Endometrial microvascular endothelial cells (primary cell): ENCODE measurements around the gene ZBBX. TPM values are rescaled to one million over a fixed set of nuclear protein-coding genes. Genes with fewer than 3 reads are reported as not detected.
"Not testable (repeated sequence)": the region's sequence is repeated elsewhere in the genome, so short reads cannot be mapped to it uniquely, and the experiment has no call there.

Experiments used
- in situ Hi-C: cut with HindIII; loops from 2 replicates; pipeline ENCODE4 v1.10.0; 2017; ENCODE audit warnings: low sequenced_read_pairs, low pct_unique_long_range_greater_than_20kb; ENCODE audit errors: inconsistent ontology term
- total RNA-seq: library from RNA; depleted of rRNA; stranded (reverse); fragments of >200 nt; gene quantifications from one replicate; pipeline ENCODE4 v1.2.3, GENCODE V29; 2015; ENCODE audit errors: inconsistent ontology term

The ZBBX gene, protein sequence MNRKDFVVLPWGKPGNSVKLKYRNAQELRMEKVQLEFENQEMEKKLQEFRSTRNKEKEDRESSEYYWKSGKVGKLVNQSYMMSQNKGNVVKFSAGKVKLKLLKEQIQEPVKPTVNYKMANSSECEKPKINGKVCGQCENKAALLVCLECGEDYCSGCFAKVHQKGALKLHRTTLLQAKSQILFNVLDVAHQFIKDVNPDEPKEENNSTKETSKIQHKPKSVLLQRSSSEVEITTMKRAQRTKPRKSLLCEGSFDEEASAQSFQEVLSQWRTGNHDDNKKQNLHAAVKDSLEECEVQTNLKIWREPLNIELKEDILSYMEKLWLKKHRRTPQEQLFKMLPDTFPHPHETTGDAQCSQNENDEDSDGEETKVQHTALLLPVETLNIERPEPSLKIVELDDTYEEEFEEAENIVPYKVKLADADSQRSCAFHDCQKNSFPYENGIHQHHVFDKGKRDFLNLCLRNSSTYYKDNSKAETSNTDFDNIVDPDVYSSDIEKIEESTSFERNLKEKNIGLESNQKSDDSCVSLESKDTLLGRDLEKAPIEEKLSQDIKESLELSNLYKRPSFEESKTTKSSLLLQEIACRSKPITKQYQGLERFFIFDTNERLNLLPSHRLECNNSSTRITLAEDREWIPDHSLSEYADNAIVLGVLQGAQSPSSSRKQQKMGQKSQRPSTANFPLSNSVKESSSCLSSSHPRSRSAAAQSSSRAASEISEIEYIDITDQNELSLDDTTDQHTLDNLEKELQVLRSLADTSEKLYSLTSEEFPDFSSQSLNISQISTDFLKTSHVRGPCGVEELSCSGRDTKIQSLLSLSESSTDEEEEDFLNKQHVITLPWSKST
- not detected for total RNA-seq

DNA sequence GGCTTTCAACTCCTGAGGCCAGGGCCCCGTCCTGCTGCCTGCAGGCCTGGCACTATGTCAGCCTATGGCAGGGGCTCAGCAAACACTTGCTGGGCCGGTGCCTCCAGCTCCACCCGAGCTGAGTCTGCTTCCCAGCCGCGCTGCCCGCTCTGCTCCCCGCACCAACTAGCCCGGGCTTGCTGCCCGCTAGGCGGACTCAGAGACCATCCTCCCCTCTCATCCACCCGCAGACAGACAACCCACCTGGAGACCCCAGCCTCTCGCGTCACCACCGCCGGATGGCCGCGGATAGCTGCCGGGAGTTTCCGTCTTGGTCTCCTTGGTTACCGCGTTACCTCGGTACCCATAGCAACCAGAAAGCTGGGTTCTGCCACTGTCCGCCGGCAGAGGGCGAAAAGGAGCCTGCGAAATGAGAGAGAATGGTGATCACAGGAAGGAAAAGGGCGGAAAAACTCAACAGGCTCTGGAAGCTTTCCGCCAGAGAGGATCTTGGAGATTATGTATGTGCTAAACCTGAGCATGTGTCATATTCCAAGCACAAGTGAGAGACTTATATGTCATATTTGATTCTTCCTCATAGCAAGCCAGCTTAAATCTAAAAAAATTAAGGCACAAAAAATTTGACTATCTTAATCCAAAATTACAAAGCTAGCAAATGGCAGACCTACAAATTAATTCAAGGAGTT, at the start of gene ZBBX:
ZBBX (minus strand) TSS at position 294 of the 686 bp plus-strand sequence. CDS start 7,396 bp downstream, outside the sequence.
- in situ Hi-C loops: no loop called here

DNA sequence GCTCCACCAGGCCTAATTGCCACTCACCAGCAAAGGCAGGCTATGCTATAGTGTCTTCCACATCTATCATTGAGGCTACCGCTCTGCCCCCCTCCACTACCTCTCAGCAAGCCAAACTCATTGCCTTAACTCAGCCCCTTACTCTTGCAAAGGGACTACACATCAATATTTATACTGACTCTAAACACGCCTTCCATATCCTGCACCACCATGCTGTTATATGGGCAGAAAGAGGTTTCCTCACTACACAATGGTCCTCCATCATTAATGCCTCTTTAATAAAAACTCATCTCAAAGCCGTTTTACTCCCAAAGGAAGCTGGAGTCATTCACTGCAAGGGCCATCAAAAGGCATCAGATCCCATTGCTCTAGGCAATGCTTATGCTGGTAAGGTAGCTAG, 46.9 kb upstream of the ZBBX start:
- in situ Hi-C loops: not testable (repeated sequence)

DNA sequence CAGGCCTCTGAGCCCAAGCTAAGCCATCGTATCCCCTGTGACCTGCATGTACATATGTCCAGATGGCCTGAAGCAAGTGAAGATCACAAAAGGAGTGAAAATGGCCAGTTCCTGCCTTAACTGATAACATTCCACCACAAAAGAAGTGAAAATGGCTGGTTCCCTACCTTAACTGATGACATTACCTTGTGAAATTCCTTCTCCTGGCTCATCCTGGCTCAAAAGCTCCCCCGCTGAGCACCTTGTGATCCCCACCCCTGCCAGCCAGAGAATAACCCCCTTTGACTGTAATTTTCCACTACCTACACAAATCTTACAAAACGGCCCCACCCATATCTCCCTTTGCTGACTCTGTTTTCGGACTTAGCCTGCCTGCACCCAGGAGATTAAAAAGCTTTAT, 42.3 kb upstream of the ZBBX start:
- in situ Hi-C loops: not testable (repeated sequence)

DNA sequence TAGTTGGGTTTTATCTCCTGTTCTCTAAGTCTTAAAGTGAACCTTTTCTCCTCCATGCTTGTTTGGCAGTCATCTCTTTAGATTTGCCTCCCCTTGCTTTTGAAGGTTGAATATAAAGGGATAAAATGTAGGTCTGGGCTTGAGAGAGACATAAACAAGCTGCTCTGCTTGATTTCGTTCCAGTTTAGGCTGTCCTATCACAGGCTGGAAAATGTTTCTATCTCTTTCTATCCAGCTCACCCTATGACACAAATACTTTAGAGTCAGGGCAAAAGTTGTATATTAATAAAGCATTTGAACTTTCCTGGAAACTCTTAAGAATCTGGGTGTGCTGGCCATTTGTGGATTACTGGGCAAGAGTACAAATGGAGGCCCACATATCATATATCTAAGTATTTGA, 29.5 kb upstream of the ZBBX start:
- in situ Hi-C loops: no loop called here

DNA sequence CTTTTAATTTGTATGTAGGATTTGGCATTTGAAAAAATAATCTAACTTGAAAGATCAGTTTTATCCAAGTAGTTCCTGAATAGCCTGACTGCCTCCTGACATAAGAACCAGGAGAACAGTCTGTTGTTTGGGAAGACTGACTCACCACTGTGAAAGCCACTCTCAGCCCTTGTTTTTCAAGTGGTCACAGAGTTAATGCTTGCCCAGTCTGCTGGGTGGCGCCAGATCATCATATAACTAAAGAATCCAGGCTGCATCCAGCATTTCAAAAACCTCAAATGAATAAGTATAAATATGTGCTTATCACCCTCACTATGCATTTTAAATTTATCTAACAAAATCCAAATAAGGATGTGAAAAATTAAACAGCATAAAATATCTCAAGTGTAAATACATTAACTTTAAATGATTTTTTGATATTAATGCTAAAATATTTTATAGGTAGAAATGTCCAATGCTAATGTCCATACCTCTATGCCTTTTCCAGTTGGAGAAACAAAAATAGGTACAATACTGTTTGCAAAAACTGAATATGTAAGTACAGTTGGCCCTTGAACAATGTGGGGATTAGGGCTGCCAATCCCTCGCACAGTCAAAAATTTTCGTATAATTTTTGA, 26.9 kb upstream of the ZBBX start:
- in situ Hi-C loops: no loop called here

DNA sequence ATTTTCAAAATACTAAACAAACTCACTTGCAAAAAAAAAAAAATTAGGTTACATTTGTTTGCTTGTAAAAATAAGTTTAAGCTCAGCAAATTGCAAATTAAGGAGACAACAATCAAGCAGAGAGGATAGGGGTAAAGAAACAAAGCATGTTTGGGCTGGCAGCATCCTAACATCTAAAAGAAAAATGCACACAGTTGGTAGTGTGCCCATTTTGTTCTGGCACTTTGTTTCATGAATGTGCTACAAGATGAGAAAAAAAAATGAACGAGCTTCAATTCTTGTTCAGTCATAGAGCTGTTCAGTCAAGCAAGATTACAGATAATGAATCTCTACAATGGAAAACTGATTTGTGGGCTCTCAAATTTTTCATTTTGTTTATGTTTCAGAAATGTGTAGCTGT, 17.7 kb upstream of the ZBBX start:
- in situ Hi-C loops: no loop called here

DNA sequence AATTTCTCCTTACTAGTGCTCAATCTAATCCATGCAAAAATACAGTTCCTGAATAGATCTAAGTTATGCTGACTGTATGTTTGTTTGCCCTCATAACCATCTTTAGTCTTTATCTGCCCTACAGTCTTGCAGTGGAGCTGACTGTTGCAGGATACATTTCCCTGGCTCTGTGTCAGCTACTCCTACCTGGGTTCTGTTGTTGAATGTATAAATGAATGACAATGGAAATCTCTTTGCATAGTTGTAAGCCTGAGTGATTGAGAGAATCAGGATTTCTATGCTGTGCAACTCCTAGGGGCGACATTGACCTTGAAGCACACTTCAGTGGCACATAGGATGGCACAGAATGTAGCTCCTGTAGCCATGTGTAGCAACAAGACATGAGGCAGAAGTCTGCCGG, 16.0 kb upstream of the ZBBX start:
- in situ Hi-C loops: no loop called here

DNA sequence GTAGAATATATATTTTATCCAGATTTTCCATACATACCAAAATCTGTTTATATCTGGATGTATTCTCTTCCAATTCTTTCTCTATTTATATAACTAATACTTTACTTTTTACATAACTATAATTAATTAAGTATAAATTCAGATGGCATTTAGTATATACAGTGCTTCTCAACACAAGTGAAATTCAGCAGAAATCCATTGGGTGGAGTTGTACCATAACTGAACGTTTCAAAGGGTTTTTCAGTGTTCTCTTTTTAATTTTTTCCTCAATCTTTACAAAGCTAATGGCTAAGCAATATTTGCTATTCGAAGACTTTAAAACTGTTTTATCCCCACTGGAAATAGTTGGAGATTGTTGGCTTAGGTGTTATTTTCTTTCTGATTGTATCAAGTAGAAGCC, 13.9 kb upstream of the ZBBX start:
- in situ Hi-C loops: no loop called here

DNA sequence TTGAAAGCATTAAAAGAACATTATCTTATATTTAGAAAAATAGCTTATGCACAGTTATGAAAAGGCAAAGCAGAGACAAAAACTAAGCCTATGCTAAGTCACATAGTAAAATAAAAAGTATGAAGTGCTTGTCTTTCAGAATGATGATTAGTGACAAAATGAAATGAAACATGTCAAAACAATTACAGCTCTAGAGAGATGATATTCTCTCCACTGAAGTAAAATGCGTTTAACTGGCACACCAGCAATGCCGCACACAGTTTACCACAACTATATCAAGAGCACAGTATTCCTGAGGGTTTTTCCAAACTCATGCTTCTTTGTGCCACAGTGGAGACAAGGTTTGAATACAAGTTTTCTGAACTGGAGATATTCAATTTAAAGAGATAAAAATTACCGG, 2.1 kb upstream of the ZBBX start:
- in situ Hi-C loops: no loop called here

DNA sequence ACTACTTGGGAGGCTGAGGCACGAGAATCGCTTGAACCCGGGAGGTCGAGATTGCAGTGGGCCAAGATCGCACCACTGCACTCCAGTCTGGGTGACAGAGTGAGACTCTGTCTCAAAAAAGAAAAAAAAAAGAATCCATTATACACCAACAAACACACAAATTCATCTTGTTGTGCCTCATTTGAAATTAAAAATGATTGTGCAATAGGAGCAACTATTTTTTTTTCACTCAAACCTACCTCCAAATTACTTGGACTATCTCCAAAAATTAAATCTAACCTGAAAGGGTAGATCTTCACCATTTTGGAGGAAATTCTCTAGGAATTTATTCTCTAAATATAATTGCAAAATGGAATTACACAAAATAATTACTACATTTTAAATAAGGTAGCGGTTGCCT, 4.6 kb downstream of the ZBBX start:
- in situ Hi-C loops: no loop called here

DNA sequence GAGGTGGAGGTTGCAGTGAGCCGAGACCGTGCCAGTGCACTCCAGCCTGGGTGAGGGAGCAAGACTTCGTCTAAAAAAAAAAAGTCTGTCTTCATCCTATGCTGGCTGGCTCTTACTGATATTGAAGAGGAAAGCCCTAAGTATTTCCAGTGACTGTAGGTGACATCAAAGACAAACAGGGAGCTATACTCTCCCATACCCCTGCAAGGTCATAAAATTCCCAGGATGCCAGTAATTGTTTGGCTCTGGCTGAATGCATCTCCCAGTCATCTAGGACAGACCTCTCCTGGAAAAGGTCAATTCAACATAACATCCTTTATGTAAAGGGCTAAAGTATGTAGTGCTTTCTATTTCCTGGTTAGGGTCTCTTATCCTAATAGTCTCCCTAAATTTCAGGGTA, 8.0 kb downstream of the ZBBX start:
- in situ Hi-C loops: no loop called here

DNA sequence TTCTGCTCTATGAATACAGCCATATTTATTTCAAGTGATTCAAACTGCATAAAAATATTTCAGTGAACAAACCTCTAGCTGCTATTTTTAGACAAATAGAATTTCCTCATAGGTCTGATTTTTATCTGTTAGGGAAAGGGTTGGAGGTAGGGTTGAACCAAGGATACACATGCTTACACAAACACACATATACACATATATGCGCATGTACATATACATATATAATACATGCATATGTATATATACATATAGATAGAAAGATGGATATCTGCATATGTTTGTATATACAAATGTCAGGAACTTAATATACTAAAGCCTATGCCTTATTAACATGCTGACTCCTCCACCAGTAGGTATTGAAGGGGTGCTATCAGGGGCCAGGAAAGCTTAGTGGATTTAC, 18.1 kb downstream of the ZBBX start:
- in situ Hi-C loops: no loop called here

DNA sequence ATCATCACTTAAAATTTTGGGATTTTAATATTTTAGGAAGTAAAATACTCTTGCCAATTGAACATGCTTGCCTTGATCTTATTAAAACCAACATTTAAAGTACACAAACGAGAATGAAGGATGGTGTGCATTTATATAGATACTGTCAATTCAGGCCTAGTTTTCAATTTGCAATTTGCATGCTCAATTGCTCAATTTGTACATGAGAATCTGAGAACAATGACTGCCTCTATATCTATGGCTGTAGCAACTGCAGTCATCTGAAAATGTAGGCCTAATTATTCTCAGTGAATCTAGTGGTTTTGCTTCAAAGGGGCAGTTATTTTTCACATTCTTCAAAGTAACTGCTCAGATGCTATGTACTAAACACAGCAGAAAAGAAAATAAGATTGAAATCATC, 18.8 kb downstream of the ZBBX start:
- in situ Hi-C loops: no loop called here

DNA sequence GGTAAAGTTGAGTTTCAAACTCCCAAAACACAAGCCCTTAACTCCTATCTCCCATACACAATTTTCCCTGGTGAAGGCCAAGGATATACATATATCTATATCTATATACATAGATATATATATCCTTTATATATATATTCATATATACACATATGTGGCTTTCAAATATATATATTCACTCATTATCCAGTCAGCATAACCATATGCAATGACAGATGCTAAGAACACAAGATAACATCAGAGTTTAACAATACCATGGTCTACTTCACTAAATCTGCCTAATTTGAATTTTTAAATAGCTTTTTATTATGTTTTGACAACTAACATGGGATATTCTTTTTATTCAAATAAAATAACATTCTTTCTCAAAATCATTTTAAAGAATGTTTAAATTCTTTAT, 24.7 kb downstream of the ZBBX start:
- in situ Hi-C loops: no loop called here

DNA sequence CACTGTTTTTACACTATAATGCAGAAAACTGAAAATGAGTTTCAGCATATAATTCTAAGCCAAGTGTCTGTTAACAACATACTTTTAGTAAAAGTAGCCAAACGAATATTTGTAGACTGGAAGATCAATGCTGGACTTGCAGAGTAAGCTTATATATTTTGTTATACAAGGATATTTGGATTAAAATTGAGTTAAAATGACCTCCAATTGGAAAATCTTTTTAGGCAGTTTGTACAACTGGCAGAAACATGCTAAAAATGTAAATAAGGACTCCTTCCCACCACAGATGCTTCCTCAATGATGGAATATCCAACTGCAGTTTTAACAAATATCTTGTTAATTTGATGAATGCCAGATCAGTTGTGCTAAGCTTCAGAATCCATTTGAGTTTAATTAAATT, 25.3 kb downstream of the ZBBX start:
- in situ Hi-C loops: no loop called here

DNA sequence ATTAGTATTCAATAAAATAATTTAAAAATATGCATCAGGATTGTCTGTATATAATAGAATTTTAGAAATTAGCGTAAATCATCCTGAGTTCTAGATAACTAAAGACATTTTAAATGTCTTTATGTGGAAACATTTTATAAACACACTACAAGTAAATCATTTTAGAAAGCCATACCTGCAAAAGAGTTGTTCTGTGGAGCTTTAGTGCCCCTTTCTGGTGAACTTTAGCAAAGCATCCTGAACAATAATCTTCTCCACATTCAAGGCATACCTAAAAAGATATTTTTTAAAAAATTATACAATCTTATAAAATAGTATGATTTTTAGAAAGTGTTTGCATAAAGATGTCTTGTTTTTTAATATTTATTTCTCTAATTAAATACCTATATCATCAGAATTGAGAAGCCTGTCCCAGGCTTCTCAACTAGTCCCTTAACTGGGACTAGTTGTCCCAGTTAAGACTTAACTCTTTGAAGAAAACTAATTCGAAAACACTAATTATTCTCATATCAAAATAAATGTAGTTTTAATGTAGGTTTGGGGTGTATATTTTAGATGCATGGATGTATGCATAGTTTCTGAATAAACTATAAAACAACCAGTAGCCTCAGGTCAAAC, 29.7 kb downstream of the ZBBX start:
- in situ Hi-C loops: no loop called here

DNA sequence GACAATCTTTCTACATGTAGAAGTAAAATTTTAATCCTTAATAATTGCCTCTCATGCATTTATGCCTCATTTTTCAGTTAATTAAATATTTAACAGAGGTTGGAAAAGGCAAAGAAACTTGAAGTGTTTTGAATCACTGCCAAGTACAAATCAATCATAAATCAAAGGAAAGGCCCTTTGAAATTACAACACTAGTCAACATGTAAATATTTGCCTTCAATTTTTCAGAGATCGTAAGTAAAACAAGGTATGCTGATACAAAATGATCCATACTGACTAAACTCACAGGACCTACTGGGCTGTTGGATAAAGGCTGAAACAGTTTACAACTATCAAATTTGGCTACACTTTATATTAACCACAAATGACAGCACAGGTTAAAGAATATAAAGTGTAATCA, 33.9 kb downstream of the ZBBX start:
- in situ Hi-C loops: no loop called here

DNA sequence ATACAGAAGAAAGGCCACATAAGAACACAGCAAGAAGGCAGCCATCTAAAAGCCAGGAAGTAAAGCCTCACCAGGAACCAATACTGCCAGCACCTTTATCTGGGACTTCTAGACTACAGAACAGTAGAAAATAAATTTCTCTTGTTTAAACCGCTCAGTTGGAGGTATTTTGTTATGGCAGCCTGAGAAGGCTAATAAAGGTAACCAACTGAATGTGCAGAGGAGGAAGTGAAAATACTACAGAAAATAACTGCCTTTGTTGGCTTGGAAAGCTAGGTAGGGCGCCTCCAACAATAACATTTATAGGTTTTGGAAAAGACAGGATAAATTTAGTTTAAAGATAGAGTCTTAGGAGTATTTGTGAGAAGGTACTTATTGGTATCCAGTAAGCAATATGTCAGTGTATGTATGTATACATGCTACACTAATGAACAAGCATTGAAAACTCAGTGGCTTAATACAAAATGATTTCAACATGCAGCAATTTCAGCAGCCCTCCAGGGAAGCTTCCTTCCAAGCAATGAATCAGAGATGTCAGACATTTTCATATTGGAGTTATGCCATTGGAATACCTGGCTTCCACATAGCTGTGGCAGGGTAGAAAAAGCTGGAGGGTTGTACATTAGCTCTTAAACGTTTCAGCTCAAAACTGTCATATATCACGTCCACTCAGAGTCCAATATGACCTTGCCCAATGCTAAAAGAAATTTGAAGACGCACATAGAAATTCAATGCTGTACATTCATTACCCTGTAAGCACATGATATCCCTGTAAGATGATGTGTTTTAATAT, 48.9 kb downstream of the ZBBX start:
- in situ Hi-C loops: no loop called here
